GM10266 (cell line): Measurements from ENCODE around the gene AMZ2.
"Not testable (repeated sequence)": the region's sequence is repeated elsewhere in the genome, so short reads cannot be mapped to it uniquely, and the experiment has no call there.

Source experiments
- DNase-seq: peaks from one replicate; pipeline ENCODE4 v3.0.0; 2012; ENCODE audit errors: extremely low spot score
- TF ChIP-seq, protein P1 (sequence below): IDR thresholded peaks from 2 replicates; pipeline ENCODE4 v1.5.1; 2012; ENCODE audit warnings: mild to moderate bottlenecking, low read depth; ENCODE audit not compliant: control insufficient read depth, insufficient read depth; ENCODE audit errors: missing control alignments

AMZ2 gene, protein sequence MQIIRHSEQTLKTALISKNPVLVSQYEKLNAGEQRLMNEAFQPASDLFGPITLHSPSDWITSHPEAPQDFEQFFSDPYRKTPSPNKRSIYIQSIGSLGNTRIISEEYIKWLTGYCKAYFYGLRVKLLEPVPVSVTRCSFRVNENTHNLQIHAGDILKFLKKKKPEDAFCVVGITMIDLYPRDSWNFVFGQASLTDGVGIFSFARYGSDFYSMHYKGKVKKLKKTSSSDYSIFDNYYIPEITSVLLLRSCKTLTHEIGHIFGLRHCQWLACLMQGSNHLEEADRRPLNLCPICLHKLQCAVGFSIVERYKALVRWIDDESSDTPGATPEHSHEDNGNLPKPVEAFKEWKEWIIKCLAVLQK

GRCh38 chr17:68247445-68248198 lies at the start of gene AMZ2:
Gene AMZ2, plus strand, starts transcription at chr17:68248043. Its CDS starts 2,145 bp downstream, at chr17:68250188.
- TF ChIP-seq, protein P1, sequence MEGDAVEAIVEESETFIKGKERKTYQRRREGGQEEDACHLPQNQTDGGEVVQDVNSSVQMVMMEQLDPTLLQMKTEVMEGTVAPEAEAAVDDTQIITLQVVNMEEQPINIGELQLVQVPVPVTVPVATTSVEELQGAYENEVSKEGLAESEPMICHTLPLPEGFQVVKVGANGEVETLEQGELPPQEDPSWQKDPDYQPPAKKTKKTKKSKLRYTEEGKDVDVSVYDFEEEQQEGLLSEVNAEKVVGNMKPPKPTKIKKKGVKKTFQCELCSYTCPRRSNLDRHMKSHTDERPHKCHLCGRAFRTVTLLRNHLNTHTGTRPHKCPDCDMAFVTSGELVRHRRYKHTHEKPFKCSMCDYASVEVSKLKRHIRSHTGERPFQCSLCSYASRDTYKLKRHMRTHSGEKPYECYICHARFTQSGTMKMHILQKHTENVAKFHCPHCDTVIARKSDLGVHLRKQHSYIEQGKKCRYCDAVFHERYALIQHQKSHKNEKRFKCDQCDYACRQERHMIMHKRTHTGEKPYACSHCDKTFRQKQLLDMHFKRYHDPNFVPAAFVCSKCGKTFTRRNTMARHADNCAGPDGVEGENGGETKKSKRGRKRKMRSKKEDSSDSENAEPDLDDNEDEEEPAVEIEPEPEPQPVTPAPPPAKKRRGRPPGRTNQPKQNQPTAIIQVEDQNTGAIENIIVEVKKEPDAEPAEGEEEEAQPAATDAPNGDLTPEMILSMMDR = no peak
- peak; percentile 94 for DNase-seq

DNA sequence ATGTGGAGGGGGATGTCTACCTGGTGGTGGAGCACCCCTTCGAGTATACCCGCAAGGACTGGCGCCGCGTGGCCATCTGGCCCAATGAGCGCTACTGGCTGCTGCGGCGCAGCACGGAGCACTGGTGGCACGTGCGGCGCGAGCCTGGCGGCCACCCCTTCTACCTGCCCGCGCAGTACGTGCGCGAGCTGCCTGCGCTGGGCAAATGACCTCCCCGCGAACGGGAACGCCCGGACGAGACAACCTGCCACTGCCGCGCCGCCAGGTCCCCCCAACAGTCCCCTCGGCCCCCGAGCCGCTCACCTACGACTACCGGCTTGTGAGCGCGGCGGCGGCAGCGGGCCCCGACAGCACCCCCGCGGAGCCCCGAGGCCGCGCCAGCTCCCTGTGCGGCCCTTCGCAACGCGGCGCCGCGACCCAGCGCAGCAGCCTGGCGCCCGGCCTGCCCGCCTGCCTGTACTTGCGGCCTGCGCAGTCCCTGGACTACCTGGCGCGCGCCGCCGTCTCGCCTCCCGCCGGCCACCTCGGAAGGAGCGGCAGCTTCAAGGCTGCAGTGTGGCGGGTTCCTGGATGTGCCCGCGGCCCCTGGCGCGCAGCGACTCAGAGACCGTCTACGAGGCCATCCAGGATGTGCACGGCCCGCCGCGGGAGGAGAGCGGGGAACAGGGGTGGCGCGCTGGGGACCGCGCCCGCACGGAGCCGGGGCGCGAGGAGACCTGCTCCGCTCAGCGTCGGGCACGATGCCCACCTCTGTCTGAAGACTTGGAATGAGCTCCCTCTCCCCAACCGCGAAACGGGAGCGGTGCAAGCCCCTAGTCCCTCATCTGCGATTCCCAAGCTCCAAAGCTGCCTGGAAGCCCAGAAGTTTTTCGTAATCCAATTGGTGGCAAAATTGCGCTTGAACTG lies 48.7 kb upstream of the AMZ2 start:
- DNase-seq = peak; percentile 45
- TF ChIP-seq, protein P1 = no peak

DNA sequence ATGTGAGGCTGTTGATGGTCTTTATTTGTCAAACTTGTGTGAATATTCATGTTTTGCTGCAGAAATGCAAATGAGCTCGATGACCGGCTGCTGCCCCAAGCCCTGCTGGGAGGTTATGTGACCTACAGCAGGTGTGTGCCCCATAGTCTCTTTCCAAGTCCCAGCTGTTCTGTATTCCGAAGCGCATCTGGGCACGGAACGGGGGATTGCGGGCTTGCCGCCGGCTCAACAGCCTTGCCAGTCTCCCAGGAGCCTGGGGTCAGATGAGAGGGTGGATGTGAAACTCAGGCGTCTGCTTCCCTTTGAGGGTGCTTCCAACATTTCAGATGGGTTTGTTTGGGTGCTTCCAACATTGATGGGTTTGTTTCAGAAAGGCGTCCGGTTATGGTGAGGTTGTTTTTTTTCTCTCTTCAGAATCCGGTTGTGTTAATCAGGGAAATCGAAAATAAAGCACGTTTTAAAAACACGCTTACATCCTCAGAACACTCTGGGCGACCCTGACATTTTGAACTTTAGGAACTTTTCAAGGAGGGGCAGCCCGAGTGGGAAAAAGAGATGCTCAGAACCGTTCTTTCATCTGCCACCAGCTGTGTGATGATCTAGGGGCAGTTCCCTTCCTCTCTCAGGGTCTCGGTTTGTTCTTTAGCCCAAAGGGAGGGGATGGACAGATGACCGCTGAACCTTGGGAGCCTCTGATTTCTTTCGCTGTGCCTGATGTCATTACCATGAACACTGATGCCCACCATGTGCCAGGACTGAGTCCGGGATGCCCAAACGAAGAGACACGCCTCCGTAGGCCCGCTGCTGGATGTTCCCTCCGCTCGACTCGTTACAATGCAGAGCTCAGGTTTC lies 47.8 kb upstream of the AMZ2 start:
- DNase-seq = no peak
- TF ChIP-seq, protein P1 = no peak

GRCh38 chr17:68200689-68201417 lies 47.0 kb upstream of the AMZ2 start:
- TF ChIP-seq, protein P1 = peak; percentile 91
- peak; percentile 79 for DNase-seq

GRCh38 chr17:68201418-68201771 lies 46.4 kb upstream of the AMZ2 start:
- DNase-seq = not testable (repeated sequence)

GRCh38 chr17:68202321-68202720 lies 45.5 kb upstream of the AMZ2 start:
- DNase-seq = not testable (repeated sequence)

- TF ChIP-seq, protein P1 = no peak
- DNase-seq = peak; percentile 49
These were observed 43.1 kb upstream of the AMZ2 start for GRCh38 chr17:68204736-68205135.
